Peyer's patch (tissue), 4 donors: ENCODE data around the gene SPAG9. TPM values are rescaled to one million over a fixed set of nuclear protein-coding genes. Genes with fewer than 3 reads are reported as not detected.

Experiments
- DNase-seq, 3 donors: peaks; one replicate each; pipeline ENCODE4 v3.0.0-alpha.2; 2017 to 2019
- H3K27ac ChIP-seq, 4 donors: fragments of 200-600 bp; sonication (generic); one replicate each; pipeline ENCODE4 v1.5.1; 2016 to 2019
- H3K27me3 ChIP-seq, 2 donors: fragments of 200-600 bp; sonication (generic); one replicate each; pipeline ENCODE4 v1.5.1; 2019
- H3K36me3 ChIP-seq, 3 donors: fragments of 200-600 bp; sonication (generic); one replicate each; pipeline ENCODE4 v1.5.1; 2016 to 2019
- H3K4me1 ChIP-seq, 4 donors: fragments of 200-600 bp; sonication (generic); one replicate each; pipeline ENCODE4 v1.5.1; 2016 to 2019
- H3K4me3 ChIP-seq, 4 donors: fragments of 200-600 bp; sonication (generic); 1 replicate in 3 of 4; 2 replicates in 1 of 4; pipeline ENCODE4 v1.5.1; 2016 to 2019; ENCODE audit warnings: mild to moderate bottlenecking in 1 of 4
- H3K9me3 ChIP-seq, 4 donors: fragments of 200-600 bp; sonication (generic); one replicate each; pipeline ENCODE4 v1.5.1; 2016 to 2019; ENCODE audit warnings: mild to moderate bottlenecking in 1 of 4
- POLR2A ChIP-seq, 2 donors: fragments of 450-650 bp; IDR thresholded peaks; one replicate each; pipeline ENCODE4 v1.5.1; 2017; ENCODE audit warnings: antibody characterized with exemption in 2 of 2, mild to moderate bottlenecking in 2 of 2, moderate library complexity in 2 of 2
- total RNA-seq, 4 donors: library from RNA; depleted of rRNA; stranded (reverse); fragments of >200 nt; gene quantifications; one replicate each; pipeline ENCODE4 v1.1.0, GENCODE V29; 2016
- TF ChIP-seq, protein P1 (sequence below), 6 experiments: fragments of 450-650 bp in 4 of 6; fragments of 200-600 bp in 2 of 6; sonication (generic) in 1 of 6; IDR thresholded peaks; one replicate each; pipeline ENCODE4 v1.5.1; 2017 to 2019; ENCODE audit warnings: antibody characterized with exemption in 6 of 6, mild to moderate bottlenecking in 3 of 6, moderate library complexity in 1 of 6

The SPAG9 gene
- total RNA-seq, 4 donors from 2014 or later = 104 to 149 (median 132) TPM

DNA sequence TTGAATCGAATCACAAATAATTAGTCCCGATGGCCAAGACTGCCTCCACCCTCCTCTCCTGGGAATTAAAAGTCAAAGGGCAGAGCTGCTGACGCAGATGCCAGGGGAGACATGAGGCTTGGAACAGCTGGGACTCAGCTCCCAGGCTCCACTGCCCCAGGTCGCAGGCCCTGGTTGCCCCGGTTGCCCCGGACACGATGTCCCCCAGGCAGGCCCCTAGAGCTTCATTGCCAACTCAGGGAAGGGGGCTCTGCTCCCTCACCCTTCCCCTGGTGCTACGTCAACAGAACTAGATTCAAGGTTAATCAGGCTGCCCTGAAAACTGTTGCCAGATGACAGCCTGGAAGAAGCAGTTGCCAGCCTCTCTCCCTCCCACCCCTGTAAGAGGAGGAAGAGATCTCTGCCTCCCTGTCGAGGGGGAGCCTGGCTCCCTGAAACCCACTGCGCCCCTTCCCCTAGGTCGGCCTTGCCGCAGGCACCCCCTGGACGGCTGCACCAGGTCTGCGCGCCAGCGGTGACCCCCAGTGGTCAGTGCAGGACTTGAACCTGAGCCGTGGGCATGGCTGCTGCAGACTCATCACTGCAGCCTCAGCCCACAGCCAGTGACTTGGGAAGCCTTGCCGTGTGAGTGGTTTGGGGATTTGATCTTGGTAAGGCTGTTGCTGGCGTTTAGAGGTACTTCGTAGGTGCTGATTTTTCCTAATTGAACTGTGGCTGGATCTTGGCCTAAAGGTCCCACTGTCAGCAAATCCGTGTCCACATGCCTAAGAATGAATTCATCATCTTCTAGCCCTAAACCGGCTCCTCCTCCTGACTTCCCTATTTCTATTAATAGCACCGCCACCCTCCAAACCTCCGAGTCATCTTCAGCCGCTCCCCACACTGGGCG lies 170.4 kb downstream of the SPAG9 start:
- peak overlapping the region in 2 of 4 donors; percentile 23 to 26 for H3K4me3 ChIP-seq
- TF ChIP-seq, protein P1, sequence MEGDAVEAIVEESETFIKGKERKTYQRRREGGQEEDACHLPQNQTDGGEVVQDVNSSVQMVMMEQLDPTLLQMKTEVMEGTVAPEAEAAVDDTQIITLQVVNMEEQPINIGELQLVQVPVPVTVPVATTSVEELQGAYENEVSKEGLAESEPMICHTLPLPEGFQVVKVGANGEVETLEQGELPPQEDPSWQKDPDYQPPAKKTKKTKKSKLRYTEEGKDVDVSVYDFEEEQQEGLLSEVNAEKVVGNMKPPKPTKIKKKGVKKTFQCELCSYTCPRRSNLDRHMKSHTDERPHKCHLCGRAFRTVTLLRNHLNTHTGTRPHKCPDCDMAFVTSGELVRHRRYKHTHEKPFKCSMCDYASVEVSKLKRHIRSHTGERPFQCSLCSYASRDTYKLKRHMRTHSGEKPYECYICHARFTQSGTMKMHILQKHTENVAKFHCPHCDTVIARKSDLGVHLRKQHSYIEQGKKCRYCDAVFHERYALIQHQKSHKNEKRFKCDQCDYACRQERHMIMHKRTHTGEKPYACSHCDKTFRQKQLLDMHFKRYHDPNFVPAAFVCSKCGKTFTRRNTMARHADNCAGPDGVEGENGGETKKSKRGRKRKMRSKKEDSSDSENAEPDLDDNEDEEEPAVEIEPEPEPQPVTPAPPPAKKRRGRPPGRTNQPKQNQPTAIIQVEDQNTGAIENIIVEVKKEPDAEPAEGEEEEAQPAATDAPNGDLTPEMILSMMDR (IDR thresholded peaks at IDR 0.05) = peak; percentile 30 to 94 (median 66)
- peak; percentile 71 to 81 for TF ChIP-seq POLR2A (IDR thresholded peaks at IDR 0.05)

DNA sequence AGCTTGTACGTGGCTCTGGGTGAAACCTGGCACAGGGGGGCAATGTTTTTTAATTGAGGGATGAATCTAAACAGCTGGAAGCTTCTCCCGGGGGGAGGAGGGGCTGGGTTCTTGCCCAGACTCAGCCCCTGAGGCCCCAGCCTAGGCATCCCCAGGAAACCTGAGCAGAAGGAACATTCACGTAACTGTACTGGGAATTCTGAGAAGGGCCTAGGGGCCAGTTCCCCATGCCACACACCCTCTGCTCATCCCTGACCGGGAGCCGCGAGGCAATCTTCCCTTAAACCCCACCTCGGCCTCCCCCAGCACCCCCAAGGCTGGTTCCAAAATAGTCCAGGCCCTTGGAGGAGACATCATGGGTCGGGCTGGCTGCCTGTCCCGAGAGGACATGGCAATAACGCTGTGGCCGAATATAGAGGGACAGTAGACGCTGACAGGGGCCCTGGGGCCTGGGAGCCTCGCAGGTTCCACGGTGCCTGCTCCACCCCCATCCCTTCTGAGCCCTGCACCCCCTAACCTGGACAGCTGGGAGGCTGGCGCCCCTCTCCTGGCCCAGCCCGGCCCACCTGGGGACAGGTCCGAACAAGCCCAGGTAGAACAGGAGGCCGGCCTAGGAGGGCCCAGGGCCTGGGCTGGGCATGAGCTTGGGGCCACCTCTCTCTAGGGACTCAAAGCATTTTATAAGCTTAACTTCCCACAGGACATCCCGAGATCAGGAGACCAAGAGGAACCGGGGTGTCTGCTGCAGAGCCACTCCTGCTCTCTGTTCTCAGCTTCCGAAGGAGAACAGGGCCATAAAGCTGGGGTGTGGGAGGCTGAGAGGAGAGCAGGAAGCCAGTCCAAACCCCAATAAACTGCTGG lies 171.3 kb downstream of the SPAG9 start:
- TF ChIP-seq, protein P1 (IDR thresholded peaks at IDR 0.05) = peak in 1 of 6 experiments; percentile 20
- TF ChIP-seq POLR2A (IDR thresholded peaks at IDR 0.05) = peak in 1 of 2 donors; percentile 94
- no peaks in the 10 kb centered on the region for H3K9me3 ChIP-seq
- DNase-seq = peak in 1 of 3 donors; percentile 11
- H3K4me1 ChIP-seq = peaks cover 10 to 53% (median 15%) of the 10 kb centered on the region in 4 donors
- H3K27ac ChIP-seq = peak overlapping the region; percentile 2 to 95 (median 90)
- peak overlapping the region in 2 of 4 donors; percentile 26 to 36 for H3K4me3 ChIP-seq
- H3K36me3 ChIP-seq = no peaks in the 10 kb centered on the region
- H3K27me3 ChIP-seq = no peaks in the 10 kb centered on the region

More for the DNA sequence above, 170.4 kb downstream of the SPAG9 start:
- Histone ChIP-seq H3K9me3 (no peaks in the 10 kb centered on the region), H3K27me3 (no peaks in the 10 kb centered on the region), H3K4me1 (peaks cover 9 to 57% (median 15%) of the 10 kb centered on the region in 4 donors), H3K27ac (peak overlapping the region; percentile 60 to 95 (median 90)), H3K36me3 (no peaks in the 10 kb centered on the region)
- peak; percentile 50 to 87 (median 87) for DNase-seq

DNA sequence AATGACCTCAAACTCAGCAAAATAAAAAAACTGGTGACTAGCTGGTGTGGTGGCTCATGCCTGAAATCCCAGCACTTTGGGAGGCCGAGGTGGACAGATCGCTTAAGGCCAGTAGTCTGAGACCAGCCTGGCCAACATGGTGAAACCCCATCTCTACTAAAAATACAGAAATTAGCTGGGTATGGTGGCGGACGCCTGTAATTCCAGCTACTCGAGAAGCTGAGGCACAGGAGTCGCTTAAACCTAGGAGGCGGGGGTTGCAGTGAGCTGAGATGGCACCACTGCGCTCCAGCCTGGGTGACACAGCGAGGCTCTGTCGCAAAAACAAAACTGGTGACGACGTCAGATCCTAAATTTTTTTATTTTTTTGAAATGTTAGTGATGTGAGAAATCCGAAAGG lies 172.0 kb downstream of the SPAG9 start:
- H3K27me3 ChIP-seq = no peaks in the 10 kb centered on the region
- H3K4me1 ChIP-seq = peaks cover 13 to 57% (median 17%) of the 10 kb centered on the region in 4 donors
- no peaks in the 10 kb centered on the region for H3K36me3 ChIP-seq
- no peak overlapping the region for H3K4me3 ChIP-seq
- no peaks in the 10 kb centered on the region for H3K9me3 ChIP-seq
- DNase-seq = peak in 2 of 3 donors; percentile 14 to 37
- peak overlapping the region in 3 of 4 donors; percentile 87 to 95 (median 94) for H3K27ac ChIP-seq
- TF ChIP-seq POLR2A (IDR thresholded peaks at IDR 0.05) = no peak
- TF ChIP-seq, protein P1 (IDR thresholded peaks at IDR 0.05) = no peak

DNA sequence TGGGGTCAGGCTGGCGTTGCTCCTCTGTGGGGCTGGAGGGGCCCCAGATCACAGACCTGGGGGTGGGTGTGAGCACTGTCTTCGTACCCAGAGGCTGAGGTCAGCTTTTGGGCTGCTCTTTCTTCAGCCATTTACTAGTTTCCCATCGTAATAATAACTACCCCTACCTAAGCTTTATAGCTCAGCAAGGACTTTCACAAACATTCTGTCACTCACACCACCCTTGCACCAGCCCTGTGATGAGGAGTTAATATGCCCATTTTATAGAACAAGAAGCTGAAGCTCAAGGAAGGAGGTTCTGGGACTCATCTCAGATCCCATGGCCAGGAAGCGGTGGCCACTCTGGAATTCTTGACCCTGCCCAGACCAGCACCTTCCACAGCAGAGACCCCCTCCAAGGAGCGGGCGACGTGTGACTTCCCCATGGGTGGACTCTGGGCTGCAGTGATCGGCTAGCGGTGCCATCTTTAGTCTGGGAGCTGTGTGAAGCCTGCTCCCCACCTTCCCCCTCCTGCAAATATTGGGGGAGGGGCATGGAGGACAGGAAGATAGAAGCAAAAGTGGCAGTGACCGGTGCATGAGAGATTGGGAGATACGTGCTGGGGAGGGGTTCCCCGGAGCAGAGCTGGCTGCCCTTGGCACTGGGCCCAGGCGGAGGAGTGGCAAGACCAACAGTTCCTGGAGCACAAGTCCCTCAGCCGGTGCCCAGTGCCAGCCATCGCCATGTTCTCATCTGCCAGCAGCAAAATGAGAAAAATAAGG lies 172.7 kb downstream of the SPAG9 start:
- H3K4me1 ChIP-seq = peaks cover 13 to 64% (median 17%) of the 10 kb centered on the region in 4 donors
- no peaks in the 10 kb centered on the region for H3K9me3 ChIP-seq
- H3K4me3 ChIP-seq = no peak overlapping the region
- peak overlapping the region in 3 of 4 donors; percentile 87 to 95 (median 94) for H3K27ac ChIP-seq
- no peaks in the 10 kb centered on the region for H3K36me3 ChIP-seq
- peak; percentile 15 to 93 (median 90) for DNase-seq
- TF ChIP-seq, protein P1 (IDR thresholded peaks at IDR 0.05) = no peak
- peak; percentile 23 to 51 for TF ChIP-seq POLR2A (IDR thresholded peaks at IDR 0.05)
- H3K27me3 ChIP-seq = no peaks in the 10 kb centered on the region
